Stimulated activated CD8-positive, alpha-beta memory T cell treated with anti-CD3 and anti-CD28 coated beads, Interleukin-2, amount 100 ng/mL, for 48 hours (primary cell): Measurements from ENCODE around the gene HBZ.
"Not testable (repeated sequence)": the region's sequence is repeated elsewhere in the genome, so short reads cannot be mapped to it uniquely, and the experiment has no call there.

Source experiments
- DNase-seq, 2 donors: peaks; one replicate each; pipeline ENCODE4 v3.0.0-alpha.2; 2020; ENCODE audit warnings: low read depth in 2 of 2

Gene HBZ

GRCh38 chr16:179211-180092 is 27.0 kb downstream of the HBZ start:
- no peak for DNase-seq

- DNase-seq, result peak in 1 of 2 donors; percentile 48
Measured at GRCh38 chr16:180101-180675, 27.7 kb downstream of the HBZ start, which contains the start of gene HBQ1. TSS of gene HBQ1 (plus strand) at chr16:180459. CDS start at chr16:180487, 28 bp downstream.

GRCh38 chr16:180681-181564 is 28.5 kb downstream of the HBZ start:
- peak in 1 of 2 donors; percentile 80 for DNase-seq

DNA sequence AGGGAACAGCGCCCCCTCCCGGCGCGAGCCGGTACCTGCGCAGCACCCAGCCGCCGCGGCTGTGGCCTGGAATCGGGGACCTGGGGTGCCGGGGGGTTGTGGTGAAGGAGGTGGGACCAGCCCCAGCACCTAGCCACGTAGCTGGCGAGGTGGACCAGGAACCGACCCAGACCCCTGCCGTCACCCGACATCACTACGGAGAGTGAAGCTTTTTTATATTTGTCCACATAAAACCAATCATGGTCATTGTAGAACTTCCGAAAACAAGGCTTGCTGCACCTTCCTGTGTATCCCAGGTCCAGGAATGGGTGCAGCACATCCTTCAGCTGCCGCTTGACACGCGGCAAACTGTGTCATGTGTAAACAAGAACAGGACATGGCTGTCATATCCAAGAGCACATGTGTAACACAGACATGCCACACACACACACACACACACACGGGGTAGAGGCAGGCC is 29.1 kb downstream of the HBZ start:
- peak in 1 of 2 donors; percentile 75 for DNase-seq

DNA sequence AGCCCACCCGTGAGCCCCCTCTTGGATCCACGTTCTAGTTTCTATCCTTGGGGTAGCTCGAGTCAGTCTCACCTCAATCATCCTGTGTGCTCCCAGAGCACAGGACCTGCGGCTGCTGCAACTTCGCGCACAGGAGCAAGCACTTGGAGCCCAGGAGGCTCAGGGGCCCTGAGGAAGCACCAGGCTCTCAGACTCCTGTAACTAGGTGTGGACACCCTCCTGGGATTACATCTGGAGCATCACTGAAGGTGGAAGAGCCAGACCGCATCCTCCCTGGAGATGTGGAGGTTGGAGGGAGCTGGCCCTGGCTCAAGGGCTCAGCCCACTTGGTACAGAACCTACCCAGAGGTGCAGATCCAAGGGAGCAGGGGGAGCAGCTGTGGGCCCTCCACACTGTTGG is 30.6 kb downstream of the HBZ start:
- DNase-seq, result no peak

DNA sequence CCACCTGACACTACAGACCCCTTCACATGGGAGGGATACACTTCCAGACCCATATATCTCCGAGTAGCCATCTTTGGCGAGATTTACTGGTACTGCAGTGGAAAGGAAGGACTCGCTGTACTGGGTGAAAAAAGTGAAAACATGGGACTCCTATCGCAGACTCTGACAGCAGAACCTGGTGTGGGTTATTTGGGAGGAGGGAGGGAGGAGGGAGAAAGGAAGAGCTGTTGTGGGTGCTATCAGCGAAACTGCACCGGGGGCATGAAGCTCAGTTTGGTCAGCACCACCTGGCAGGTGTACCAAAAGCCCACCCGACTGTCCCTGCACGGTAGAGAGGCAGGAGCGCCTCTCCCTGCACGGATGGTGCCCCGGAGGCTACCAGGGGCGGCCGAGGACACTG is 32.8 kb downstream of the HBZ start:
- no peak for DNase-seq

GRCh38 chr16:185691-186090 is 33.2 kb downstream of the HBZ start:
- DNase-seq, result no peak

- no peak for DNase-seq
Measured at GRCh38 chr16:187330-187729, 34.9 kb downstream of the HBZ start.

- DNase-seq, result no peak
Measured at GRCh38 chr16:188674-189073, 36.2 kb downstream of the HBZ start.

GRCh38 chr16:189604-190186 is 37.3 kb downstream of the HBZ start:
- DNase-seq, result no peak

GRCh38 chr16:191831-192230 is 39.4 kb downstream of the HBZ start:
- no peak for DNase-seq

GRCh38 chr16:192686-193085 is 40.2 kb downstream of the HBZ start:
- DNase-seq, result no peak

GRCh38 chr16:193441-193840 is 41.0 kb downstream of the HBZ start:
- no peak for DNase-seq

DNA sequence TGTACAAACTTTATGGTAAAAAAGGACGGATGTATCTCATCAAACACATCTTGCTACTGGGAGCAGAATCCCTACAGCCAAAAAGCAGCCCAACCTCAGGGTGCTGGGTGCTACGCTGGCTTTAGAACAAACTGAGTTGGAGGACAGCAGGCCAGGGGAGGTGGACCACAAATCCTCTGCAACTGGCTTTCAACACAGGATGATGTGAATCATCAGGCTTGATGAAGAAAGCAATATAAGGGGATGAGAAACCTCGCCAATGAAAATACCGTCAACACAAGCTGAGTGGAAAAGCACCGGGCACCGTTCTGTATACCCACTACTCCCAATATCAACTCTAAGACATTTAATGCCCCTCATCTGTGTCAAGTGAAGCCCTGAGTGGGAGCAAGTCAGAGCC is 42.1 kb downstream of the HBZ start:
- no peak for DNase-seq

DNA sequence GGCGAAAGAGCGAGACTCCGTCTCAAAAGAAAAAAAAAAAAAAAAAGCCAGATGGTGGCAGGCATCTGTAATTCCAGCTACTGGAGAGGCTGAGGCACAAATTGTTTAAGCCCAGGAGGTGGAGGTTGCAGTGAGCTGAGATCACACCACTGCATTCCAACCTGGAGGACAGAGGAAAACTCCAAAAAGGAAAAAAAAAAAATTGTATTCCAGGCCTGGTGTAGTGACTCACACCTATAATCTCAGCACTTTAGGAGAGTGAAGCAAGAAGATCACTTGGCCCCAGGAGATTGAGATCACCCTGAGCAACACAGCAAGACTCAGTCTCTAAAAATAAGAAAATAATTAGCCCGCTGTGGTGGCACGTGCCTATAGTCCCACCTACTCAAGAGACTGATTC is 47.9 kb downstream of the HBZ start:
- DNase-seq, result no peak

DNA sequence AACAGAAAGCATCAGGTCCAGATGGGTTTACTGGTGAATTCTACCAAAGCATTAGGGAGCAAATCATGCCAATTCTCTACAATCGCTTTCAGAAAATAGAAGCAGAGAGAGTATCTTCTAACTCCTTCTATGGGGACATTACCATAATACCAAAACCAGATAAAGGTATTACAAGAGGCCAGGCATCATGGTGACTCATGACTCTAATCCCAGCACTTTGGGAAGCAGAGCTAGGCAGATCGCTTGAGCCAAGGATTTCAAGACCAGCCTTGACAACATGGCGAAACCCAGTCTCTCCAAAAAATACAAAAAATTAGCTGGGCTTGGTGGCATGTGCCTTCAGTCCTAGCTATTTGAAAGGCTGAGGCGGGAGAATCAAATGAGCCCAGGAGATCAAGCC is 50.8 kb downstream of the HBZ start:
- no peak for DNase-seq

DNA sequence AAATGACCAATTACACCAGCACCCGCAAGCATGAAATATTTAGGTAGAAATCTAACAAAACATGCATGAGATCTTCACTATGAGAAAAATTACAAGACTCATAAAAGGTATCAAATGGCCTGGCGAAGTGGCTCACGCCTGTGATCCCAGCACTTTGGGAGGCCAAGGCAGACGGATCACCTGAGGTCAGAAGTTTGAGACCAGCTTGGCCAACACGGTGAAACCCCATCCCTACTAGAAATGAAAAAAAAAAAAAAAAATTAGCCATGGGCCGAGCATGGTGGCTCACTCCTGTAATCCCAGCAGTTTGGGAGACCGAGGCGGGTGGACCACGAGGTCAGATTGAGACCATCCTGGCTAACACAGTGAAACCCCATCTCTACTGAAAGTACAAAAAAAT is 51.6 kb downstream of the HBZ start:
- not testable (repeated sequence) for DNase-seq
